GM20000 (cell line): ENCODE results near the gene ATL1.

ENCODE experiments used
- DNase-seq: peaks from one replicate; pipeline ENCODE4 v3.0.0; 2012; ENCODE audit warnings: low spot score
- CTCF ChIP-seq: IDR thresholded peaks from 2 replicates; pipeline ENCODE4 v1.5.1; 2012; ENCODE audit warnings: mild to moderate bottlenecking, control low read depth; ENCODE audit errors: extremely low read depth, missing control alignments

The ATL1 gene

GRCh38 chr14:50678163-50678562 is 118.2 kb downstream of the ATL1 start:
- no peak for TF ChIP-seq CTCF
- no peak for DNase-seq

- DNase-seq = no peak
- TF ChIP-seq CTCF = no peak
Measured at GRCh38 chr14:50679674-50680073, 119.7 kb downstream of the ATL1 start.
